Measurements from ENCODE around the gene GSTA4. TPM values are rescaled to one million over a fixed set of nuclear protein-coding genes. Genes with fewer than 3 reads are reported as not detected.

The GSTA4 gene
- polyA plus RNA-seq, 1 donor from 2014 or later: 764 TPM

- TF ChIP-seq EP300 (conservative IDR thresholded peaks at IDR 0.05; ENCODE audit: poor library complexity, severe bottlenecking) (no peak), CTCF (IDR thresholded peaks at IDR 0.05; ENCODE audit: poor library complexity, severe bottlenecking) (no peak), REST (IDR thresholded peaks at IDR 0.05; ENCODE audit: borderline replicate concordance) (no peak), SMC3 (conservative IDR thresholded peaks at IDR 0.05; ENCODE audit: poor library complexity) (no peak), RAD21 (conservative IDR thresholded peaks at IDR 0.05) (no peak), MXI1 (conservative IDR thresholded peaks at IDR 0.05; ENCODE audit: poor library complexity, severe bottlenecking) (no peak), TAF1 (IDR thresholded peaks at IDR 0.05; ENCODE audit: low read depth) (no peak), EZH2 (IDR thresholded peaks at IDR 0.05; ENCODE audit: borderline replicate concordance, insufficient read depth, low read length, poor library complexity, severe bottlenecking) (no peak), POLR2AphosphoS5 (IDR thresholded peaks at IDR 0.05) (no peak)
- no peak overlapping the region for H3K4me2 ChIP-seq (ENCODE audit: low read length)
- no peaks in the 10 kb centered on the region for H3K9me2 ChIP-seq (ENCODE audit: insufficient read depth, low read length)
- H3K36me3 ChIP-seq (ENCODE audit: insufficient read depth, low read length): peaks cover 20% of the 10 kb centered on the region
- no peaks in the 10 kb centered on the region for H3K27me3 ChIP-seq (ENCODE audit: insufficient read depth, low read depth, low read length)
- no peak overlapping the region for H2AFZ ChIP-seq (ENCODE audit: low read depth, low read length)
- H4K20me1 ChIP-seq (ENCODE audit: insufficient read depth): no peaks in the 10 kb centered on the region
- no peaks in the 10 kb centered on the region for H3F3A ChIP-seq (ENCODE audit: insufficient read depth, low read length, poor library complexity, severe bottlenecking)
- H3K9me3 ChIP-seq (ENCODE audit: low read length): no peaks in the 10 kb centered on the region
- no peak overlapping the region for H3K9ac ChIP-seq (ENCODE audit: low read length)
- H3K27ac ChIP-seq (ENCODE audit: low read length): no peak overlapping the region
- H3K4me3 ChIP-seq (ENCODE audit: low read length): no peak overlapping the region
- H3K79me2 ChIP-seq (replicated peaks; ENCODE audit: insufficient read depth, low read length): peaks cover 4% of the 10 kb centered on the region
Observed at GRCh38 chr6:53042112-53042511, 47.0 kb upstream of the GSTA4 start.

GRCh38 chr6:53041356-53041755 is 46.3 kb upstream of the GSTA4 start:
- no peaks in the 10 kb centered on the region for H3K27me3 ChIP-seq (ENCODE audit: insufficient read depth, low read depth, low read length)
- no peak overlapping the region for H3K27ac ChIP-seq (ENCODE audit: low read length)
- no peaks in the 10 kb centered on the region for H4K20me1 ChIP-seq (ENCODE audit: insufficient read depth)
- peaks cover under 1% of the 10 kb centered on the region for H3K79me2 ChIP-seq (replicated peaks; ENCODE audit: insufficient read depth, low read length)
- no peaks in the 10 kb centered on the region for H3K9me2 ChIP-seq (ENCODE audit: insufficient read depth, low read length)
- no peaks in the 10 kb centered on the region for H3F3A ChIP-seq (ENCODE audit: insufficient read depth, low read length, poor library complexity, severe bottlenecking)
- no peak overlapping the region for H3K4me2 ChIP-seq (ENCODE audit: low read length)
- H3K36me3 ChIP-seq (ENCODE audit: insufficient read depth, low read length): peaks cover 20% of the 10 kb centered on the region
- no peak overlapping the region for H3K9ac ChIP-seq (ENCODE audit: low read length)
- no peak overlapping the region for H3K4me3 ChIP-seq (ENCODE audit: low read length)
- H2AFZ ChIP-seq (ENCODE audit: low read depth, low read length): no peak overlapping the region
- no peaks in the 10 kb centered on the region for H3K9me3 ChIP-seq (ENCODE audit: low read length)
- no peak for TF ChIP-seq TAF1 (IDR thresholded peaks at IDR 0.05; ENCODE audit: low read depth)
- TF ChIP-seq SMC3 (conservative IDR thresholded peaks at IDR 0.05; ENCODE audit: poor library complexity): no peak
- no peak for TF ChIP-seq POLR2AphosphoS5 (IDR thresholded peaks at IDR 0.05)

- Histone ChIP-seq H3K27ac (ENCODE audit: low read length) (no peak overlapping the region), H3K9ac (ENCODE audit: low read length) (no peak overlapping the region), H3K36me3 (ENCODE audit: insufficient read depth, low read length) (peaks cover 24% of the 10 kb centered on the region), H3K9me2 (ENCODE audit: insufficient read depth, low read length) (no peaks in the 10 kb centered on the region), H3F3A (ENCODE audit: insufficient read depth, low read length, poor library complexity, severe bottlenecking) (no peaks in the 10 kb centered on the region), H3K4me3 (ENCODE audit: low read length) (no peak overlapping the region), H3K9me3 (ENCODE audit: low read length) (no peaks in the 10 kb centered on the region), H2AFZ (ENCODE audit: low read depth, low read length) (no peak overlapping the region), H3K27me3 (ENCODE audit: insufficient read depth, low read depth, low read length) (no peaks in the 10 kb centered on the region), H4K20me1 (ENCODE audit: insufficient read depth) (no peaks in the 10 kb centered on the region), H3K4me2 (ENCODE audit: low read length) (no peak overlapping the region), H3K79me2 (replicated peaks; ENCODE audit: insufficient read depth, low read length) (no peaks in the 10 kb centered on the region)
- TF ChIP-seq MXI1 (conservative IDR thresholded peaks at IDR 0.05; ENCODE audit: poor library complexity, severe bottlenecking): no peak
- TF ChIP-seq EP300 (conservative IDR thresholded peaks at IDR 0.05; ENCODE audit: poor library complexity, severe bottlenecking): no peak
- no peak for TF ChIP-seq CTCF (IDR thresholded peaks at IDR 0.05; ENCODE audit: poor library complexity, severe bottlenecking)
- no peak for TF ChIP-seq RAD21 (conservative IDR thresholded peaks at IDR 0.05)
- TF ChIP-seq EZH2 (IDR thresholded peaks at IDR 0.05; ENCODE audit: borderline replicate concordance, insufficient read depth, low read length, poor library complexity, severe bottlenecking): no peak
- TF ChIP-seq POLR2AphosphoS5 (IDR thresholded peaks at IDR 0.05): no peak
- TF ChIP-seq REST (IDR thresholded peaks at IDR 0.05; ENCODE audit: borderline replicate concordance): no peak
- TF ChIP-seq SMC3 (conservative IDR thresholded peaks at IDR 0.05; ENCODE audit: poor library complexity): no peak
- TF ChIP-seq TAF1 (IDR thresholded peaks at IDR 0.05; ENCODE audit: low read depth): no peak
Observed at GRCh38 chr6:53038596-53038995, 43.5 kb upstream of the GSTA4 start.

All from neural cell (in vitro differentiated cells).